ENCODE measurements around the gene CSPG4. TPM values are rescaled to one million over a fixed set of nuclear protein-coding genes. Genes with fewer than 3 reads are reported as not detected.
"Not testable (repeated sequence)": the region's sequence is repeated elsewhere in the genome, so short reads cannot be mapped to it uniquely, and the experiment has no call there.

The CSPG4 gene
- total RNA-seq, 1 donor from 2014 or later: 15.6 TPM

DNA sequence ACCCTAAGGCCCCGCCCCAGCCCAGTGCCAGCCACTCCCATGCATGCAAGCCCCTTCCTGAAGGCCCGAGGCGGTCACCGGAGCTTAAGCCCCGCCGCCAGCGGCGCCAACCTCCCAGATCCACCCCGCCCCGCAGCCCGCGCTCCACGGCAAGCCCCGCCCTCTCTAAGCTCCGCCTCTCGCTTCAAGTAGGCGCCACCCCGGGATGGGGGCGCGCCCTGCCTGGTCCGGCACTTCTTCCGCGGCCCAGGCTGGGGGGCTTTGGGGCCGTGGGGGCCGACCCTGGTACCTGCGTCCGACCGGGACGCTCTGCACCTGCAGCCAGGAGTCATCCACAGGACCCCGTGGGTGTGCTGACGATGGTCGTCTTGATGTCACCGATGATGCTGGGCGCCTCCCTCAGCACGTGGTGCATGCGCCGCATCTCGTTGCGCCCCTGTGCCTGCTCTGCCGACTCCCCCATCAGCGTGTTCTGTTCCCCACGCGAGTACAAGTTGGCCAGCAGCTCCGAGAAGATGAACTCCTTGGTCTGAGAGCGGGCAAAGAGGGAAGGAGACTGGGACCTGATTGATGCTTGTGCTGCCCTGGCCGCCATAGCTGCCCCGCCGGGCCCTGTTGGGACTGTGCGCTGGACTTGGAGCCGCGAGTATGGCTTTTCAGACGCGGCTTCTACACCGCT is 26.1 kb upstream of the CSPG4 start:
- no peak for DNase-seq (ENCODE audit: extremely low read depth, low read depth, low spot score)

DNA sequence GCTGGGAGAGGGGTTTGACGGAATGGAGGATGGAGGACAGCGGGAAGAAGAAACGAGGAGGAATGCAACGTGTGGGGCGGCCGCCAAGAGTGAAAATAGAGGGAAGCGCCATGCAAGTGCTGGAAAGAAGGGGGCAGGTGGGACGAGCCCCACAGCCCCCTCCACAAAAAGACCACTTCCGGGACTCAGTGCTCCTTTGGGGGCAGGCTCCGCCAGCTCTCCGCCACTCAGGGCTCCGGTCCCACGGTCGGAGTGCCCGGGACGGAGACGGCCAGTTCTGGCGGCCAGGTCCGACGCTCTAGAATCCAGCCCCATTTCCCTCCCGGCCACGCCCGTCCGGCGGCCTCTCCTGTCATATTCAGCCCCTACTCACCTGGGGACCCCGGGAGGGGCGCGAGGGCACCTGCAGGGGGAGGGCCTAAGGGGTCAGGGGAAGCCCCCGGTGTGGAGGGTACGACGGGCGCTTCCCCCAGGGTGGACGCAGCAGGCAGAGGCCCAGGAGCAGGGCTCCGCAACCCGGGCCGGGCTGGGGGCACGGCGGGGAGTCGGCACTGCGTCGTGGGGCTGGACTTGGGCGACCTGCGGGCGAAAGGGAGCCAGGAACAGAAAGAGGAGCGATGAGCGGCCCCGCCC is 25.5 kb upstream of the CSPG4 start:
- no peak for DNase-seq (ENCODE audit: extremely low read depth, low read depth, low spot score)

DNA sequence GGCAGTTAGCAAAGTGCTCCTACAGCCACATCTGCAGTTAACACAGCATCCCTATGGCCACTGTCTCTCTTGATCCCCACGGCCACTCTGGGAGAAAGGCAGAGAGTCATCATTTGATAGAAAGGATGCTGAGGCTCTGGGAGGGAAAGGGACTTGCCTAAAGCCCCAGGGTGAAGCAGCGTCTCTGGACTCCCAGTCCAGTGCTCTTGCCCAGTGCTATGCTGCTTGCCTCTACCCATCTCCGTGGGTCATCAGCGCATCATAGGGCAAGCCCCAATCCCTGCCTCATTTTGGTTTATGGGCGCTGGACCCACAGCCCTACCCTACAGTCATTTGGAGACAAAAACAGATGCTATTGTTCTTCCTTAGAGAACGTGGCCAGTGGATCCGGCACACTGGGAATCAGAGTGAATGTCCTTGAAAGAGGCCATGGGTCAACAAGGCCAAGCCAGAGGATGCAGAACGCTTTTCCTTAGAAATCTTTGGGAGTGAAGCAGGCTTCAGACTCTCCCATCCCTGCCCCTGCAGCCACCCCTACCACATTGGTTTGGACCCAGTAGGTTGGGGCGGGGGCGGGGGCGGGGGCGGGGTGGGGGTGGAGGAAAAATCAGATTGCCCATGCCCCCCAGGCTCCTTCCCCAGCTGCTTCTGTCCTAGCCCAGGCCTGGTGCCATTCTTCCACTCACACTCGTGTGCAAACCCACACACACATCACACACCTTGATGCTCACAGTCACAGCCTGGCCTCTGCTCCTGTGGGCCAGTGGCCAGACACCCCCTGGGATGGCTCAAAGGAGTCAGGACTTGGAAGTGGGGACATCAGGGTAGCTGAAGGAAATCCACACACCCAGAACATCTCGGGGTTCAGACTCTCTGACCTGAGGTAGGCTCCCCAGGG is 24.7 kb upstream of the CSPG4 start:
- DNase-seq (ENCODE audit: extremely low read depth, low read depth, low spot score): not testable (repeated sequence)

DNA sequence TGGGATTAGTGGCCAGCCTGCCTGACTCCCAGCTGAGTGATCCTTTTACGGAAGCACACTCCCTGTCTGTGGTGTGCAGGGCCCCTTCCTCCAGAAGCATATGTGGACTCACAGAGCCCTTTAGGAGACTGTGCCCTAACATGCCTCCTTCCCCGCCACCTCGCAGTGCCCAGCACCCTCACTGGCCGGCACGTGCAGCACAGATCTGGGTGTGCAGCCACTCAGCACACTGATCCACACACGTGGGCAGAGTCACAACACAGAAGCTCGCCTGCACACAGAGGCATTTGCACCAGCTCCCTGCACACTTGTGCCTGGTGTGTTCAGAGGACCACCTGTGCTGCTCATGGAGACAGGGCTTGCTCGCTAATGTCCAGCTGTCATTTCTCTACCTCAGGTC is 23.6 kb upstream of the CSPG4 start:
- no peak for DNase-seq (ENCODE audit: extremely low read depth, low read depth, low spot score)

DNA sequence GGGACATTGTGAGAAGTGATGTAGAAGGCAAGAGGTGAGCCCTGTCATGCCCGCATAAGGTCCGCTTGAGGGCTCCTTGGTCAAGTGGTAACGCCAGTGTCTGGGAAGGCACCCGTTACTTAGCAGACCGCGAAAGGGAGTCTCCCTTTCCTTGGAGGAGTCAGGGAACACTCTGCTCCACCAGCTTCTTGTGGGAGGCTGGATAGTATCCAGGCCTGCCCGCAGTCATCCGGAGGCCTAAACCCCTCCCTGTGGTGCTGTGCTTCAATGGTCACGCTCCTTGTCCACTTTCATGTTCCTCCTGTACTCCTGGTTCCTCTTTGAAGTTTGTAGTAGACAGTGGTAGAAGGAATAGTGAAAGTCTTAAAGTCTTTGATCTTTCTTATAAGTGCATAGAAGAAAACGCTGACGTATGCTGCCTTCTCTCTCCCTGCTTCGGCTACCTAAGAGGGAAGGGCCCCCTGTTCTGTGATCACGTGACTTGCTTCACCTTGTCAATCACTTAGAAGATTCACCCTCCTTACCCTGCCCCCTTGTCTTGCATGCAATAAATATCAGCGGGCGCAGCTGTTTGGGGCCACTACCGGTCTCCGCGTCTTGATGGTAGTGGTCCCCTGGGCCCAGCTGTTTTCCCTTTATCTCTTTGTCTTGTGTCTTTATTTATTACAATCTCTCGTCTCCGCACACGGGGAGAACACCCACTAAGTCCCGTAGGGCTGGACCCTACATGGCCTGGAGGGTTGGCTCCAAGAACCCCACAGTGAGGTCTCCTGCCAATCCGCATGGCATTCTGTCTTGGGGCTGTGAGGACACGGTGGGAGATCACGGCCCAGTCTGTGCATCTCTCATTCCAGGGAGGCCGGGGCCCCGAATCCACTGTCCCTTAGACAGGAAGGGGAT is 22.5 kb upstream of the CSPG4 start:
- DNase-seq (ENCODE audit: extremely low read depth, low read depth, low spot score): not testable (repeated sequence)

DNA sequence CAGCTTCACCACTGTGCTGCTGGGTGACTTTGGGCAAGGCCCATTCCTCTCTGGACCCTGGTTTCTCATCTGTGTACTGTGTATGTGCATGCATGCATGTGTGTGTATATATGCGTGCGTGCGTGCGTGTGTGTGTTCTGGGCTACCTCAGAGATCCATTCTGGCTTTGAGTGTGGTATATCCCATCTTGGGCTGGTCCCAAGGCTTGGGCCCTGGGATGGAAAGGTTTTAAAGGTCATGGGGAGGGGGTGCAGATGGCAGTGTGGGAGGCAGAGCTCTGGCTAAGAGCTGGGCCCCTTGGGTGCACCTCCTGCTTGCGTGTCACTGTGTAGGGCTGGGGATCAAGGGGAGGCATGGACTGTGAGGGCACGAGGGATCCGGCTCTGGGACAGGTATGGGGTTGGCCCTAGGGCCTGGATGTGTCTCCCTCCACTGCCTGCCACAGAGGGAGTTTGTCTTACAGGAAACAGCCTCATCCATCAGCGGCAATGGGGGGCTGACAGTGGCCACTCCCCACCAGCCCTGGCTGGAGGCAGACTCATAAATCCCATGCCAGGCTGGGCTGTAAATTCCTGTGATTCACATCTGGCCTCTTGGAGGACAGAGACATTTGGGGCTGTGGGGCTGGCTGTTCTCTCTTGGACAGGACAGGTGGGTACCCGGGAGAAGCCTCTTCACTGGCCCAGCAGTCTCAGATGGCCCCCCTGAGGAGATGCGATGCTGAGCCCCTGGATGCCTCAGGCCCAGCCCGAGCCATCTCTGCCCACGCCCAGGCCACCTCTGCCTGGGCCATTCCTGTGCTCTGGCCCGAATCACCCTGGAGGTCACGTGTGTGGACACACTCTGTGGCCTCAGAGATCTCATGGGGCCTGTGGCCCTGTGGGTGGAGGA is 21.4 kb upstream of the CSPG4 start:
- no peak for DNase-seq (ENCODE audit: extremely low read depth, low read depth, low spot score)

DNA sequence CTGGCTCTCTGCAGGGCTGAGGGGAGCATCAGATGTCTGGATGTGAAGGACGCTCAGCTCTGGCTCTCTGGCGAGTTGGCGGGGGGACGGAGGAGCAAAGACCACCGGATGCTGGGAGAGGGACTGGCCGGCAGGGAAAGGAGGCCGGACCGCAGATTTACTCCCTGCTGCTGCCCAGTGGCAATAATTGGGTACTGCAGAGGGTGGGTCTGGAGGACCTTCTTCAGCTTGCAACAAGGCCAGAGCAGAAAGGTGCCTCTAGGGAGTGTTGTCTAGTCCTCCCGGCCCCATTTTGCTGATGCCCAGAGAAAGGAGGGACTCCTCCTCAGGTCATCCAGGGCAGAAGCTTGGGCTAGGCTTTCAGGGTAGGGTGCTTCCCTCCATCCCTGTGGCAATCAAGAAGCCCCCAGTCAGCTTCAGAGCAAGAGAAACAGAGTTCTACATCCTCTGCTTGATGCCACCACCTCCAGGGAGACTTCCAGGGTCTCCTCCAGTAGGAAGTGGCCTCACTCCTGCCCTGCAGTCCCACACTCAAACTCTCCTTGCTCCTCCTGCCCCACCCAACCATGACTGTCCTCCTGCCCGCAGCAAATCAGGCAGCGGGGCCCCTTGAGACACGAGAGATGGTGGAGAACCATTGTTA is 20.3 kb upstream of the CSPG4 start:
- DNase-seq (ENCODE audit: extremely low read depth, low read depth, low spot score): no peak

DNA sequence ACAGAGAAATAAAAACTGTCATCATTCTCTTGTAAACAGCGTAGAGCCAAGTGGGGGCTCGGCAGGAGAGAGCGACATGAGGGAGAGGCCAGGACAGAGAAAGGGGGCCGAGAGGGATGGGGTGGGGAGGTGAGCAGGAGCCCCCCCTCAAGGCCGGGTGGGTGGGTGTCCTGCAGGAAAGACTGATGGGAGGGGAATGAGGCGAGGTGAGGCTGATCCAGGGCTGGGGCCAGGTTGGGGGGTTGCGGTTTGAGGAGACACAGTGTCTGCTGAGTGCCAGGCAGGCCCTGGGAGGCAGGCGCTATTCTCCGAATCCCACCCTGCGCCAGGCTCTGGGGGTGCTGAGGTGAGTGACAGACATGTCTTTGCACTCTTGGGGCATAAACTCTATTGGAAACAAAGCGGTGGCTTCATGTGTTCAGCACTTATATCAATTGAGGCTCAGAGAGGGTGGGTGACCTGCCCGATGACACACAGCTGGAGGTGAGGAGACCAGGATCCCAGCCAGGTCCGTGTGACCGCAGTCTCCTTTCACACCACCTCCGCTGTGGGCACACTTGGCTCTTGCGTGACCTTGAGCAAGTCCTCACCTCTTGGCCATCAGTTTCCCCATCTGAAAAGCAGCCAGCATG is 19.6 kb upstream of the CSPG4 start:
- no peak for DNase-seq (ENCODE audit: extremely low read depth, low read depth, low spot score)

DNA sequence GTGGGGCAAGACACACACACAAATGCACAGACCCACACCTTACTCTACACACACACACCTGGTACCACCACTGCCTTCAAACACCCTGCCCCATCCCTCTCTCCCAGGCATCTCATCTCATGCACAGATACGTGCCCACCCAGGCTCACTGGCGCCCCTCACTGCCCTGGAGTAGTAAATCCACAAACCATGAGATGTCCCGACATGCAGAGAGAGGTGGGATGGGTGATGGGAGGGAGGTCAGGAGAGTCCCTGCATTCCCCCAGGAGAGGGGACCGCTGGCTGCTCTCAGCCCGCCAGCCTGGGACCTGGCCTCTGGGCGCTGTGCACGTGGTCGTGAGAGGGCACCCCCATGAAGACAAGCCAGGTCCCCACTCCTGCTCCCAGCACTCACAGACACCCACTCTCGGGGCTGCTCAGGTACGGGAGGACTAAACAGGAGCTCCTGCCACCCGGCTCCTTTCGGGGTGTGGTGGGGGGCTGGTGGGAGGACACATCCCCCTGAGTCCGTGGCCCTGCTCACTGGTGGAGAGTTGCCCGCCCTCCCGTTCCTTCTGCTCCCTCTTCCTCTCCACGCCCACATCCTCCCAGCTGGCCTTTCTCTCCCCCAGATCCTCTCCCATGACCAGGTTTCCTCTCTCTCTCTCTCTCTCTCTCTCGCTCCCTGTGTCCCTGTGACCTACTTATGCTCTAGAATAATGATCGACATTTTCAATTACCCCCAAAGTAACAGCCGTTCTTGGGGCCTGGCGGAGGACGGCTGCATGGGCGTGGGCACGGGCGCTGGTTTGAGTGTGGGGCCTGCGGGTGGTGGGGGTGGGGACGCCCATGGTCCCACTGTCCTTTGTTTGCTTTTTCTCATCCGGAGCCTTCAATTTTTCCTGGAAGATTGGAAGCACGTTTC is 18.9 kb upstream of the CSPG4 start:
- no peak for DNase-seq (ENCODE audit: extremely low read depth, low read depth, low spot score)

DNA sequence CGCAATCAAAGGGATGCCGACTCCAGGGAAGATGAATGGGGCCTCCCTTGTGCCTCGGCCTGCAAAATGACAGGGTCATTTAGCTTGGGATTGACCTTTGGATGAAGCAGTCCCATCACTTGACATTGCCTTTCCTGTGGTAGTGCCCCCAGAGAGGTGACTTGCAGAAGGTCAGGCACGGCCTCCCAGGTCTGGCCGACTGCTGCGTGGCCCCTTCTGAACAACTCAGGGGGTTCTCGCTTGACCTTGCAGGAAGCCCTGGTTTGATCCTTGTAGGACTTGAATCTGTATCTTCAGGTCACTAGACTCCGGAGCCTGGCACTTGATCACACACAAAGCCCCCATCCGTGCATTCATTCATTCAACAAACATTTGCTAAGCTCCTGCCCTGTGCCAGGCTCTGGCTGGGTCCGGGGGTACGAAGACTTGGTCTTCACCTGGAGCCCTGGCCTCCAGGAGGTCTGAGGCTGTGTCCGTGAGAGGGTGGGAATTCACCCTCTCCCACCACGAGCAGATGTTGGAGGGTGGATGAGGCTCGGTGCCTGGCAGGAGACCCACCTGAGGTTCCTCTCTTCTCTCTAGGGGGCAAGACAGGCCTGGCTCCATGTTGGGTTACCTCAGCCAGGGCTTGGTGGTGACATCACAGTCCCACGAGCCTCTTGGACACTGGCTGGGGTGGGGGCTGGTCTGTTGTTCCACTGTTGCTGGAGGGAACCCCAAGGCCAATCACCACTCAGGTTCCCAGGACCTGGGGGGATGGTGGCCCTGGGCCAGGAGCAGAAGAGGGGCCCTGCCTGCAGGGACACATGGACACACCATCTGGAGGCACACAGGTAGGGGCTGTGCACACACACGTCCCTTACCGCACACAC is 18.0 kb upstream of the CSPG4 start:
- DNase-seq (ENCODE audit: extremely low read depth, low read depth, low spot score): not testable (repeated sequence)

DNA sequence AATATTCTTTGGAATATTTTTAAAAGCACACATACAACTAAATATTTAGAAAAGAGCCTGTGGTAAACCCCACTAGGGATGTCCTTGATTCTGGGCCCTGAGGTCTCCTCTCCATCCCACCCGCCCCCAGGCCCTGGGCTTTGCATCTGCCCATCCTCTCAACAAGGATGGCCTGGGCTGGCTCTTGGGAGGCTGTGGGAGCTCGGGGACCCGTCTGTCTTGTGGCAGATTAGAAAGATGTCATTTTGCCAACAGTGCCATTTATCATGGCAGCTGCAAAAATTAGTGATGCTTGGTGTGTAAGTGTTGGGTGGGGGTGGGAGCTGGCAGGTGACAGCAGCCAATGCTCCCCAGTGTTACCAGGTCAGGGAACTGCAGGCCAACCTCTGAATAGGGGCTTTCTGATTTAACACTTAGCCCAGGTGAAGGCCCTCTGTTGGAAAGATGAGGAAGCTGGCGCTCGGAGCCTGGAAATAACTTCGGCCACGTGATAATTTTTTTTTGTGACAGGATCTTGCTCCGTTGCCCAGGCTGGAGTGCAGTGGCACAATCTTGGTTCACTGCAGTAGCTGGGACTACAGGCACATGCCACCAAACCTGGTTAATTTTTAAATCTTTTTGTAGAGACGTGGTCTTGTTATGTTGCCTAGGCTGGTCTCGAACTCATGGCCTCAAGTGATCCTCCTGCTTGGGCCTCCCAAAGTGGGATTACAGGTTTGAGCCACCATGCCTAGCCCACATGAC is 16.9 kb upstream of the CSPG4 start:
- no peak for DNase-seq (ENCODE audit: extremely low read depth, low read depth, low spot score)

DNA sequence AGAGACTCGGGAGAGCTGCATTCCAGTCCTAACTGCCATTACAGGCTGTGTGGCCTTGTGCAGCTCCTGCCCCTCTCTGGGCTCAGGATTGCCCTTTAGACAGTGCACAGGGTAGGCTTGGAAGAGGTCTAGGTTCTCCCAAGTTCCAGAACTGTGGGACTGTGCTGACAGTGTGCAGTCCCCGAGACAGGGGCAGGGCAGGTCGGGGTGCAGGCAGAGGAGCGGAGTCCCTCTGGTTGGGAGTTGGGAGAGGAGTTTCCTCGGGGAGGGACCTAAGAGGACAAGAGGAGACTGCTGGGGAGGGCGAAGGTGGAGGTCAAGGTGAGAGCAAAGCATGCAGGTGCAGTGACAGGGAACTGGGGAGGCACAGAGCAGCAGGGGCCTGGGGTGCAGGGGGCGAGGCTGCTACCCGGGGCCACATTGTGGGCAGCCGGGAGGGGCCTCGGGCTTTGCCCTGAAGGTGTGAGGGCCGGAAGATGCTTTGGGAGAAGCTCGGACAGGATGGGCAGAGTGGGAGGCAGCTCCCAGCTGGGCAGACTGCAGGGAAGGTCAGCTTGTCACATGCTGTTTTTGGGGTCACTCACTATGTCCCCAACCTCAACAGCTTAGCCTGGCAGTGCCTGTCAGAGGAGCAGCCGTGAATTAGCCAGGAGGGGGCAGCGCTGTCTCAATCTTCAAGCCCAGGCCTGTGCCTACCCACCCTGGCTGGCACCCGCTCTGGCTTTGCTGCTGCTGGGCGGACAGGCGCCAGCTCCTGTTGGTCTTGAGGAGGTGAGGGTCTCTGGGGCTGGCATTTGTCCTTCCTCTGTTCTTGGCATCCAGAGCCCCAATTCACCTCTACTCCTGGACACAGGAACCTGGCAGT is 15.4 kb upstream of the CSPG4 start:
- DNase-seq (ENCODE audit: extremely low read depth, low read depth, low spot score): no peak

DNA sequence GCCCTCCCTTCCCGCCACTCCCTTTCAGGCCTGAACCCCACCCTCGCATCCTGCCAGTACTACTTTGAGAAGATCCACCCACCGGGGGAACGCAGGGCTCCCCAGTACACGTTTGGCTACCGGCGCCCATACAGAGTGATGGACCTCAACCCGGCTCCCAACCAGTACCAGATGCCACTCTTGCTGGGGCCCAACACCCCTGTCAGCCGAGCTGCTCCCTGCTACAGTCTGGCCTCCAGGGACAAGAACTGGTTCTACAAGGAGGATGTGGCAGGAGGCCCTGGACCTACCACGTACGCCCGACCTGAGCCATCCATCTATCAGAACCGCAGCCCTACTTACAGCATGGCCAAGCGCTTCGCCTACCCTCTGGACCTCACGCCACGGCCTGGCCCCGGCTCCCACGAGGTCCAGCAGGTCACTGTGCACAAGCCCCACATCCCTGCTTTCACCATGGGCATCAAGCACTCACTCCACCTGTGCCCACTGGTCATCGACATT is 14.4 kb upstream of the CSPG4 start:
- no peak for DNase-seq (ENCODE audit: extremely low read depth, low read depth, low spot score)

DNA sequence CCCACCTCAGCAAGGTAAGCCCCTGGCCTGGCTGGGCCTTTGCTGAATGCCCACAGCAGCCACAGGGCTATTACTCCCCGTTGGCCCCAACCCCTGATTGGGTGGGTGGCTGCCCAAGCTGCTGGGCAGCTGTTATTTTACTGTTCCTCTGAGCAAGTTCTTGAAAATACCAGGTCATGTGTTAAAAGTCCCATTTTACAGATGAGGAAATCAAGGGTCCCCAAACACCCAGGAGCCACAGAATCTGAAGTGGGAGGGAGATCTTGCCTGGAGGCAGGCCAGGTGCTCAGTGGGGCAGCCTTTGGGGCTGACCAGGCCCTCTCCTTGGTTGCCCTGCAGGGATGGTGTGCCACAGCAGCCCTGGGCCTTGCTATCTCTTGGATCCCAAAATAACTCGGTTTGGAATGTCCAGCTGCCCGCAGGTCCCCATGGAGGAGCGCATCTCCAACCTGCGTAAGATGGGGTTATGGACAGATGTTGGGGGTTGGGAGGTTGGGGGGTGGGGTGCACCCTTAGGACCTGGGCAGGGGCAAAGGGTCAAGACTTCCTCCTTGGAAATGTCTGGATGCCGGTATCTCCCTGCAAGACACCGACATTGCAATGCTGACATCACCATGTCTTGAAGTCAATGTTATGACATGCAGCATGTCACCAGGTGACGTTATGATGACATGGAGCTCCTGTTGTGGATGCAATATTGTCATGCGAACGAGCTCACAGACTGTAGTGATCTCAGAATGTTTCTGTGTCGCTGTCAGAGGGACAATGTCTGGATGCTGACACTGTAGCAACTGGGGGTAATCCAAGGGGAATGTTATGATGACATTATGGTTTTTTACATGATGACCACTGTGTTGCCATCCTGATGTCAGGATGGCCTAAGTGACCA is 13.3 kb upstream of the CSPG4 start:
- DNase-seq (ENCODE audit: extremely low read depth, low read depth, low spot score): no peak
